GM21576 (cell line): ENCODE measurements around the gene FN1.
A peak's percentile ranks its signal among the peaks of the same experiment; 100 is the strongest.

Source experiments
- ATAC-seq: cut with Tn5 transposase; IDR thresholded peaks from one replicate; pipeline ENCODE4 v1.9.1; 2021; ENCODE audit warnings: mild to moderate bottlenecking, moderate library complexity; ENCODE audit not compliant: unreplicated experiment

The FN1 gene

GRCh38 chr2:215356334-215356947 lies 79.4 kb downstream of the FN1 start:
- no peak for ATAC-seq

- ATAC-seq, result no peak
These were observed 80.1 kb downstream of the FN1 start for GRCh38 chr2:215355801-215356200.

GRCh38 chr2:215354771-215355695 lies 80.8 kb downstream of the FN1 start:
- no peak for ATAC-seq

- ATAC-seq, result no peak
These were observed 83.3 kb downstream of the FN1 start for GRCh38 chr2:215352602-215353001.

- no peak for ATAC-seq
These were observed 88.0 kb downstream of the FN1 start for GRCh38 chr2:215347878-215348277.

- no peak for ATAC-seq
These were observed 96.8 kb downstream of the FN1 start for GRCh38 chr2:215338883-215339679.

GRCh38 chr2:215332872-215333595 lies 102.8 kb downstream of the FN1 start:
- ATAC-seq, result peak; percentile 86

GRCh38 chr2:215328066-215328465 lies 107.8 kb downstream of the FN1 start:
- no peak for ATAC-seq

GRCh38 chr2:215324811-215325210 lies 111.1 kb downstream of the FN1 start:
- no peak for ATAC-seq

GRCh38 chr2:215320679-215321078 lies 115.2 kb downstream of the FN1 start:
- ATAC-seq, result no peak

GRCh38 chr2:215320102-215320501 lies 115.8 kb downstream of the FN1 start:
- ATAC-seq, result no peak

GRCh38 chr2:215319500-215319899 lies 116.4 kb downstream of the FN1 start:
- ATAC-seq, result no peak

GRCh38 chr2:215316336-215316735 lies 119.5 kb downstream of the FN1 start:
- no peak for ATAC-seq

- ATAC-seq, result no peak
These were observed 120.6 kb downstream of the FN1 start for GRCh38 chr2:215315301-215315700.

GRCh38 chr2:215314896-215315295 lies 121.0 kb downstream of the FN1 start:
- ATAC-seq, result no peak

GRCh38 chr2:215313255-215313613 lies 122.6 kb downstream of the FN1 start:
- ATAC-seq, result no peak

GRCh38 chr2:215311625-215312396 lies 124.1 kb downstream of the FN1 start, which contains the start of gene ATIC:
TSS of gene ATIC (plus strand) at chr2:215312059. CDS start at chr2:215312143, 84 bp downstream.
- ATAC-seq, result peak; percentile 99

- peak; percentile 15 for ATAC-seq
These were observed 124.6 kb downstream of the FN1 start for GRCh38 chr2:215311259-215311624.
